Activated naive CD4-positive, alpha-beta T cell treated with Interleukin-2 at 50 U/mL for 16 hours (primary cell): ENCODE measurements around the gene TAX1BP3.
A peak's percentile ranks its signal among the peaks of the same experiment; 100 is the strongest.

ENCODE experiments used
- DNase-seq: peaks from one replicate; pipeline ENCODE4 v3.0.0-alpha.2; 2020

Gene TAX1BP3

DNA sequence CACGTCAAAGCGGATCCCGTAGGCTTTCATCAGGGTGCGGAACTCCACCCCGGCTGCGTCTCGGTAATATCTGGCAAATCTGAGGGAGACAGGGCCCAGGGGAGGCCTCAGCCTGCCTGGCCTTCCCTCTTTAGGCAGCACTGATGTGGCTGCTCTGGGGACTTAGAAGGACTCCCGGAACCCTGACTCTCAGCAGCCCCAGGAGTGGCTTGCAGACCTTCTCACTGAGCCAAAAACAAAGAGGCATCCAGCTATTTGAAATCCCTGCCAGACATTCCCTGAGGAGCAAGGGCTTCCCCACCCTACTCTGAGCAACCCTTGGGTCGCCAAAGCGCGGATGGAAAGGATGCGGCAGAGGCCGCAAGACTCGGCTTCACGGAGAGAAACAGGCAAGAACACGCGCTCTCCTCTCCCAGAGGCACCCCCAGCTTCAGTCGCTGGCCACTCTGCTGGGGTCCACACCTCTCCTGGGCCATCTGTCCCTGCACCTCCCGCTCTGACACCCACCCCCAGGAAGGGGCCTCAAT, 19.7 kb upstream of the TAX1BP3 start:
- DNase-seq: no peak

DNA sequence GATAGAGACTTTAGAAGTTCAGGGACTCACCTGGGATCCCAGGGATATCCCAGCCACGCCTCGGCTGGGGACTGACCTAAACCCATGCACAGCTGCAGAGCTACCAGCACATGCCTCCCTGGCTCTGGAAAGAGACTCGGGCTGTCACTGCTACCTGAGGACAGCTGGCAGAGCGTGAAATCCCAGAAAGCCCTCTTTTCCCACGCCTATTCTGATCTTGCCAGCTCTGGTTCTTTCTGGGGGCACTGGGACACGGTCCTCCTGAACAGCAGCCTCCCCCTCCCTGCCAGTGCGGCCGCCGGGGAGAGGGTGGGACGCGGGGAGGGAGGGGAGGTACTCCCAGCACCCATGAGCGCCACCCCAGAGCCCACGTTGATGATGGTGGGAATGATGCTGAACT, 16.8 kb upstream of the TAX1BP3 start:
- DNase-seq: no peak

DNA sequence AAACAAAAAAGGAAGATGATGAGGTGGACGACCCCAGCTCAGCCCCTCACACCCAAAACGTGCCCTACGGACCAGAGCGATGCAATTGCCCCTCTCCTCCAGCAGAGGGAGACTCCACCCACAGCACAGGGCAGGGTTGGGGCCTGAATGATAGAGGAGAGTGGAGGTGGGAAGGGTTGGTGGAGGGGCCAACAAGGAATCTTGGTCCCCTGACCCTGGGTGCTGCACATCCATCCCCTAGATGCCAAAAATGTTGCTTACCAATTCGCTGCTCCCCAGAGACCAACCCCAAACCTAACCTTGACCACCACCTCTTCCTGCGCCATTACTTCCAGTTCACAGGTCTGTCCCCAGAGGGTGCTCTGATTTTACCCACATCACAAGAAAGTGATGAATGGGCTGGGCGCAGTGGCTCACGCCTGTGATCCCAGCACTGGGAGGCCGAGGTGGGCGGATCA, 14.7 kb upstream of the TAX1BP3 start:
- peak; percentile 64 for DNase-seq

DNA sequence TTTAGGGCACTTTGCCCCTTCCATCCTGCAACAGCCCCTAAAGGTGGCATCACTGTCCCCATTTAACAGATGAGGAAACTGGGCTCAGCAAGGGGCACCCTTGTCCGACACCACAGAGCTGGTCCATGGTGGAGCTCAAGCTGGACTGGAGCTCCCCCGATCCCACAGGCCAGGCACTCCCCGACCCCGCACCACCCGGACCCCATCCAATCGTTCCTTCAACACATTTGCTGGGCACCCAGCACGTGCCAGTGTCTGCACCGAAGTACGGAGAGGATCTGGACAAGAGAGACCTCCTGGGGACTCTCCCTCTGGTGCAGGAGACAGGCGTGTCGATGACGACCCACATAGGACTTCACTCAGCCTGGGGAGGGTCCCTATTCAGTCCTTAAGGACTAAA, 13.7 kb upstream of the TAX1BP3 start:
- DNase-seq: no peak

DNA sequence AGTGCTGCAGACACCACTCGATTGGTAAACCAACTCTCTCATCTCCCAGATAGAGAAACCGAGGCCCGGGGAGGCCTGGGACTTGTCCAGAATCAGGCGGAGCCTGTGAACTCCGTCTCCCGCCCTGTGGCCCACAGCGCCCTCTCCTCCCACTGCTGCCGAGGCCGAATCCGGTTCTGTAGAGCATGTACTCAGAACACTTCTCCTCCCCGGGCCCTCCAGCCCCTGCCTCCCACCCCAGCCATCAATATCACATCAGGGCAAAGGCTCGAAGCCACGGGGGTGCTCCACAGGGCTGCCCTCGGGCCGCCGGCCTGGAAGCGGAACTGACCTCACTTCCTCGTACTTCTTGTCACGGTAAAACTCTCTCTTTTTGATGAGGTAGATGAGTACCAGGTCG, 13.2 kb upstream of the TAX1BP3 start:
- no peak for DNase-seq

DNA sequence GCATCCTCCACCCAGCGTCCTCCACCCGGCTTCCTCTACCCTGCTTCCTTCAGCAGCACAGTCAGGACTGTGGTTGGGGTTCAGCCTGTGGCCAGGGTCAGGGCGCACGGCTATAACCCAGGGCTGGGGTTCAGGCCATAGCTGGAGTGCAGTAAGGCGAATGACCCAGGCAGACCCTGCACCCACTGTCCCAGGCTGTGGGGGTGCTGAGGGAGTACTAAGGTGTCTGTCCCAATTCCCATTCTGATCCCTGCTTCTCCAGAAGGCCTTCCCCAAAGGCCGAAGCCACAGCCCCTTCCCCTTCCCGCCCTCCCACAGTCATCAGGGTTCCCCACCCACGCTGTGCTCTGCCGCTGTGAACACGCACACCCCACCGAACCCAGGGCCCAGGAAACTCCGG, 12.7 kb upstream of the TAX1BP3 start:
- DNase-seq: no peak

DNA sequence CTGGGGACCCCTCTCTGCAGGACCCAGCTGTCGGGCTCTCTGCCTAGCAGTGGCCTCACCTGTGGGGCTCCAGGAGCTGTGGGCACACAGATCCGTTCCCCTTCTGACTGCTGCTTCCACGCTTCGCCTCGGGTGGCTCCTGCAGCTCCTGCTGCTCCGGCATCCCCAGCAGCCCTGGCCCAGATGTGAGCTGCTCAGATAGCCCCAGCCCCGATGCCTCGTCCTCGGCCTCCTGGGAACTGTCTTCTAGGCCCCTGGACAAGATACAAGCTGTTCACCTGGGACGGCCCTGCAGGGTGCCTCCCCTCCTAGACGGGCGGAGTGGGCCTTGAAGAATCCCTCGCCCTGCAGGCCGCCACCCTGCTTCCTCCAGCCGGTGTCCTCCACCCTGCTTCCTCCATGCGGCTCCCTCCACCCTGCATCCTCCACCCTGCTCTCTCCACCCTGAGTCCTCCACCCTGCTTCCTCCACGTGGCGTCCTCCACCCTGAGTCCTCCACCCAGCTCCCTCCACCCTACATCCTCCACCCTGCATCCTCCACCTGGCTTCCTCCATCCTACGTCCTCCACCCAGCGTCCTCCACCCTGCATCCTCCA, 11.3 kb upstream of the TAX1BP3 start:
- DNase-seq: no peak

DNA sequence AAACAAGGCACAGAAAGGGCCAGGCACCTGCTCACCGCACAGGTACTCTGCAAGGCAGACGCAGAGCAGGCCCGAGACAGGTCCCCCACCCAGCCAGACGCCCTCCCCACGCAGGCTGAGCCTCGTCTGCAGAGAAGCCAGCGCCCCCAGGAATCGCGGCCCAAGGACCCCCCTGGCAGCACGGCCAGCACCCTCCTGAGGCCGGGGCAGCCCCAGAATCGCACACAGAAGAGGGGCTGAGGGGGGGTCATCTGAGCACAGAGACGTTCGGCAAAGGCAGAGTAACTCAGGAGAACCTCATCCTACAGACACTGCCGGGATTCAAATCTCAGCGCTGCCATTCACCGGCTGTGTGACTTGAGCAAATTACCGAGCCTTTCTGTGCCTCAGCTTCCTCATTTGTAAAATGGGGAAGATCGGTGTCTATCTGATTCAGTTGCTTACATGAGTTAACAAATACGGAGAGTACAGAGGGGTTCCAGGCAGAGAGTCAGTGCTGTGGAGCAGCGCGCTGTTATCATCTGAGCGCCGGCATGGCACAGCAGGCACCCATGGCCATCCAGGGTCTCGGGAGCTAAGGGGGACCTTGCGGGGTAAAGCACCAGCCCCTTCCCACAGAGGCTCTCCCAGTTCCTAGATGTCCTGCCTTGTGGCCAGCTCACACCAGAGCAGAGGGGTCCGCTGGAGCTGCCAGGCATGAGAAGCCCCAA, 10.6 kb upstream of the TAX1BP3 start:
- no peak for DNase-seq

DNA sequence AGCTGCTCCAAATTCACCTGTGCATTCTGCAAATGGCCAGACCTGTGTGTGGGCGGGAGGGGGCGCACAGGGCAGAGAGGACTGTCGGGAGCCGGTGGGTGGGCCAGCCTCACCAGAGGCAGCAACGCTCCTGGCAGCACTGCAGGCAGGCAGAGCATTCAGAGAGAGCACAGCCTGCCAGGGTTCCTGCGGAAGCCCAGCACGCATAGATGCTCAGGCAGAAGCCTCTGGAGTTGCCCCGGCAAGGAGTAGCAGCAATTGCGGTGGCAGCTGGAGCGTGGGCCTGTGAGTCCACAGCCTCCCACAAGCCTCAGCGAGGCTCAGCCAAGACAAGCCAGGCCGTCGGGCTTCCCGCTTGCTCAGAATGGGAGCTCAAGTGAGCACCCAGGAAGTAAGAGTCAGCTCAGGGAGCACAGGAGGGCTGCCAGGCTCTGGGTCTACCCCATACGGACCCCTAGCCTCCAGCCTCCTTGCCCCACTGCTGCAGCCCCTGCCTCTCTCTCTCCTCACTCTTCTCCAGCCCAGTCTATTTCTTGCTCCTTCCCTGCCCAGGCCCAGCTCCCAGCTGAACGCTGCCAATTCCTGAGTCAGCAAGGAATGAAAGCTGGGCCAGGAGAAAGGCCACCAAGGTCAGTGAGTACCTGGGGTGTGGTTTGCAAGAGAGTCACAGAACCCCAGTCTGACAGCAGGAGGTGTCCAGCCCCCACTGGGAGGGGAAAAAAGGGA, 9.9 kb upstream of the TAX1BP3 start:
- DNase-seq: no peak

DNA sequence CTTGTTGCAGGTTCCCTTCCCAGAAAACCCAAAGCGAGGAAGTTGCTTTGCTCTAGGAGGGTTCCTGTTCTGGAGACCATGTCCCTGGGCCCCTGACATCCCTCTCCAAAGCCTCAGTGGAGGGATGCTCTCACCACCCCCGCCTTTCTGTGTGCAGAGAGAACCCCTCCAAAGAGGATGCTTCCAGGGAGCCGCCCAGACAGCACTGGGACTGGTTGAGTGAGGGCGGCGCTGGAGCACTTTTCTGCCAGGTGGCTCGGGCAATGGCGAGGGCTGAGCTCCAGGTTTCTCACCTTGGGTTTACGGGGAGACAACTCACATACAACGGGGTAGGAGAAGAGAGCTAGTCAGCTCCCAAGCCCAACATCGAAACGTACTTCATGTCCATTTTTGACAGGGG, 7.5 kb upstream of the TAX1BP3 start:
- DNase-seq: no peak

DNA sequence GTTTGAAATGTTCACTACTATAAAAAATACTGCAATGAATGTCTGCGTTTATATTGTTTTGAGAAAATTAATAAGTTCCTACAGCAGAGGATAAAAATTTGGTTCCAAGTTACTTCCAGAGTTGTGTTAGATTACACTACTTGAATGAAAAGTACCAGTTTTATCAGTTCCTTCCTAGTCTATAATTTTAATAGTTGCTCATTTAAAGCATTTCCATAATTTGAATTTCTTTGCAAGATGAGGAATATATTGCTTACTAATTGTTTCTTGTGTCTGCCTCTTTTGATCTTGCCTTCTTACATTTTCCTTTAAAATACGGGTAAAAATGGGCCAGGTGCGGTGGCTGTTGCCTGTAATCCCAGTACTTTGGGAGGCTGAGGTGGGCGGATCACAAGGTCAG, 4.2 kb upstream of the TAX1BP3 start:
- DNase-seq: no peak

DNA sequence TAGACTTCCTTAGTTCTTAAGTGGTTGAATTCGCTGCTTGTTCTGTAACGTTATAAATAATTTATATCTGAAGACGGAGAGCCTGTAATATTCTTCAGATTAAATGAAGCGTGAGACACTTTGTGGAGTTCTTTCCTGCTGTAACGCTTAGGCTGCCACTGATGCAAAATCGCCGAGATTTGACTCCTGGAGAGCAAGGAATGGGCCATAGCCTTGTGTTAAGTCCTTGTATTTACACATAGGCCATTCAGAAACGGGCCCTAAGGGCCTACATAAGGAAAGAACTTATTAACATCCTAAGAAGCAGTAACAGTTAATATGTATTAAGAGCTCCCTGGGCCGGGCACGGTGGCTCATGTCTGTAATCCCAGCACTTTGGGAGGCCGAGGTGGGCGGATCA, 1.2 kb upstream of the TAX1BP3 start:
- DNase-seq: no peak

DNA sequence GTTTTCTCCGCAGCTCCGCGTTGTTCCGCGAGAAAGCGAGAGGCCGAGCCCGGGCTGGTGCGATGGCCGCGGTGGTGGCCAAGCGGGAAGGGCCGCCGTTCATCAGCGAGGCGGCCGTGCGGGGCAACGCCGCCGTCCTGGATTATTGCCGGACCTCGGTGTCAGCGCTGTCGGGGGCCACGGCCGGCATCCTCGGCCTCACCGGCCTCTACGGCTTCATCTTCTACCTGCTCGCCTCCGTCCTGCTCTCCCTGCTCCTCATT, 638 bp upstream of the TAX1BP3 start:
- DNase-seq: no peak

DNA sequence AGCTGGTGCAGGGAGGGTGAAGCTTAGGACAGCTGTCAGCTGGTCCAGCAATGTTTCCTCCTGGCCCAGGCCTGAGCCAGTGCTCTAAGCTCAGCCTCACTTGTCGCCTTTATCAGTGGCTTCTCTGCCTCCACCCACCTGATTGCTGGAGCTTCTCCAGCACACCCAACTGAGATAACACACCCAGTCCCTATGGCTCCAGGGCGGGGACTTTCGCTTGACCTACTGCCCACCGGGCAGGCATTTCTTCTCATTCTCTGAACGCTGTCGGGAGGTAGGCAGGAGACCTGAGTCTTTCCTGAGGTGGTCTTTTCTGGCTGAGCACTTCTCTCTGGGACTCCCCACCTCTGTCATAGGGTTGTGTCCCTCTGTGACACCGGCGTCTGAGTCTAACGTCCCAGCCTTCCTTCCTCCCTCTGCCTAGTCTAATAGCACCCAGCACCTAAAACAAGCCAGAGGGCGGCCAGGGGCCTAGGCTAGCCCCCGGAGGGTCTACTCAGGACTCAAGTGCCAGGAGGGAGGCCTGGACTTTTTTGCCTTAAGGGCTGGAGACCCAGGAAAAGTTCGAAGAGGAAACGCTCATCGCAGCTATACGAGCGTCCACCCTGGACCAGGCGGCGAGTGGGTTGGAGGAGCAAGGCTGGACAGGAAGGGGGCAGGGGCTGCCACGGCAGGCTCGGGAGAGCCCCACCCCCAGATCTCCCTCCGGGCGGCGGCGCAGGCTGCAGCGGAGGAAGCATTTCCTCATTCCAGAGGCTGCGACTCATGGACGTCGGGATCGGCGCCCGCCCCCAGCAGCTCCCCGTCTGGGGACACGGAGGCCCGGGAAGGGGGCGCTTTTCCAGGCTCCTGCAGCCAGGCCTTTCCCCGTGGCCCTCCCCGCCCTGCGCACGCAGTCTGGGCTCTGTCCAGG, 756 bp downstream of the TAX1BP3 start:
- peak; percentile 12 for DNase-seq

DNA sequence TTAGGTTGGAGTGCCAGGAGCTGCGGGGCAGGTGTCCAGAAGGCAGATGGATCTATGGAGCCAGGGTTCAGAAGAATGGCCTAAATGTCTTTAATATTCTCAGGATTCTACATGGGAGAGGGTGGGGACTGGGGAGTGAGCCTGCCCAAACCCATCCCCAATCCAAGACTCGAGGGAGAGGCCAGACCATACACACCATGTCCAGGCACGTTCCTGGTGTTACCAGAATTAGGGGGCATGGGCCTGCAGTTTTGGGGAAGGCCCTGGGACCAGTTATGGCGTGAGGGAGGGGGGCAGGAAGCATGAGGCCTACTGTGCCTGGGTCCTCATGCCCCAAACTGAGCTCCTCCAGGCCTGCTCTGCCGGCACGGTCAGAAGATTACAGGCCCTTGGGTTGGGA, 1.9 kb downstream of the TAX1BP3 start:
- DNase-seq: no peak

DNA sequence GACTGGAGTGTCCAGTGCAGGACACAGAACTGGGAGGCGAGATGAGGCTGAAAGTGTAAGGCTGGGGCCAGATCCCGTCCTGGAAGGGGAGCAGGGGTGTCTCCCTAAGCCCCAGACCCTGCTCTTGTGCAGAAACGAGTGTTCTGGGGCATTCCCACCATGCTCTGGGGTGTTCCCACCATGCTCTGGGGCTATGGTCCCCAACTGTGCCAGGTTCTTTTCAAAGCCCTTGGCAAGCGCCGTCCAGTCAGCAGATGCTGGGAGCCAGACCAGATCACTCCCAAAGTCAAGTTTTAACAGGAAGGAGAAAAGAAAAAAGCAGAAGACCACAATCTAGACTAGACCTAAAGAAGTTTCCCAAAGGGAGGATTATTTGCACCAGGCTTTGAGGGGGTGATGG, 2.5 kb downstream of the TAX1BP3 start:
- DNase-seq: no peak

DNA sequence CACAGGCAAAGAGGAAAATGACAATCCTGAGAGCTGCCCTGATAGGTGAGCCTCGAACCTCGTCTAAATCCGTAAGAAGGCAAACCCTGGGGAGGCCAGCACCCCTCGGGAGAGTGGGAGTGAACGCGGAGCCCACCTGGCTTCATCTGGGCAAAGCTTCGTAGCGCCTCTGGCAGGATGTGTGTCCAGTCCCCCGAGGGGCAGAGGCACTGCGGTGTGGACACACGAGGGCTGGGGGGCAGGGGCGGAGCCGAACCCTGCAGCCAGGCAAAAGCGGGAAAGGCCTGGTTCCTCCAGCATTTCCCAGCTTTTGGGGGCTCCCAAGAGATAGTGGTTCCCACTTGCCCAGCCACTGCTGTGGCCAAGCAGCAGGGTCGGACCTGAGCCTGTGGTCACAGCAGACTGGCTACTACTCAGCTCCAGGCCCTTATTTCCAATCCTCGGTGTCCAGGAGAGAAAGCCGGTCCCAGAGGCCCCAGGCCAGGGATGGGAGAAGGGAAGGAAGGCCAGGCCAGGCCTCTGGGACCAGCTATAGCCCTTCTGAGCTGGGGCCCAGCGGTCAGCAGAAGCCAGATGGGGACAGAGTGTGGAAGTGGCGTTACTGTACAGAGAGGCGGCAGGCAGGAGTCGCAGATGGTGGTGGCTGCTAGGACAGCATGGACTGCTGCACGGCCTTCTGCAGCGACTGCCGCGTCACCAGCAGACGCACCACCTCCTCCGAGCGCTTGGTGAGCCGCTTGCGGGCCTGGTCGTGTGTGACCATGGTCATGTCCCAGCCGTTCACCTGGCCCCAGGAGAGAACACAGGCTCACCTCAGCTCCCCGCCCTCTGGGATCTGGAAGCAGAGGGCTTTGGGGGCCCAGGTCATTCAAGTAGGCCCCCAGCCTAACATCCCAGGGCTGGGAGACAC, 5.0 kb downstream of the TAX1BP3 start:
- DNase-seq: no peak

DNA sequence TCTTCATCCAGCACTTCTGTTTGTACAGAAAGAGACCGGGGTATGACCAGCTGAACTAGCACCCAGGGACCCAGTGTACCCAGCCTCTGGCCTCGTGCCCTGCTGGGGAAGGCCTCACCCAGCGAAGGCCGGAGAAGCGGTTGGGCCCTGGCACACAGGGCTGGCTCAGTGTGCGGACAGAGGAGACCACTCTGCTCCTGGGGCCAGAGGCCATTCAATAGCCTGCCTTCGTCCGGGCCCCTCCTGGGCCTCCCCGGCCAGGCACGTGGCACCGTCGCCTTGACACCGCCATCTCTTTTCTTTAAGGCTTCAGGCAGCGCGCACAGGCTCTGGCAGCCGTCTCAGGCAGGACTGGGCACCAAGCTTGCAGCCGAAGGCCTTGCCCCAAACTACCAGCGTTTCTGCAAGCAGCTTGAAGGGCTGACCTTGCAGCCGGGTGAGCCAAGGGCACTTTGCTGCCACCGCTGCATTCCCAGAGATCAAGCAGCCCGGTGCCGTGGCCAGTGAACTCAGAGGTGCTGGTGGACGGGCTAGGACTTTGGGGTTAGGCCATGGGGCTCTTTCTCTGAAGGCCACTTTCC, 8.0 kb downstream of the TAX1BP3 start:
- DNase-seq: no peak

DNA sequence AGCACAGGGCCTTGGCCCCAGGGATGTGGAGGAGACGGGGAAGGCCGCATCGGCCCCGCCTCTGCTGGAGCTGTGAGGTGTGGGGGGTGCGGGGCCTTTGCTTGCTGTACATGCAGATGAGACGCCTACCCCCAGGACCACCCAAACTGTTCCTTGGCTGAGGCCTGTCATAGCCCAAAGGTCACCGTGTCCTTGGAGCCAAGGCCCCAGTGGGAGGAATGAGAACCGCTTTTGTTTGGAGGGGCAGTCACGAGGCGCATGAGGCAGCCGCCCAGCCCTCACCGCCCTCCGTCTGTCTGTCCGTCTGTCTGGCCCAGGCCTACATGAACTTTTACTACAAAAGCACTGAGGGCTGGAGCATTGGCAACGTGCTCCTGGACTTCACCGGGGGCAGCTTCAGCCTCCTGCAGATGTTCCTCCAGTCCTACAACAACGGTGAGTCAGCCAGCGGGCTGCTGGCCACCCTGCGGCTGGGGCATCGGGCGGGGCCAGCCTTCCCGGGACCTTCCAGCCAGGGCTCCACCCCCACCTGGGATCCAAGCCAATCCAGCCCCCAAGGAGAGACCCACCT, 8.8 kb downstream of the TAX1BP3 start:
- DNase-seq: no peak

DNA sequence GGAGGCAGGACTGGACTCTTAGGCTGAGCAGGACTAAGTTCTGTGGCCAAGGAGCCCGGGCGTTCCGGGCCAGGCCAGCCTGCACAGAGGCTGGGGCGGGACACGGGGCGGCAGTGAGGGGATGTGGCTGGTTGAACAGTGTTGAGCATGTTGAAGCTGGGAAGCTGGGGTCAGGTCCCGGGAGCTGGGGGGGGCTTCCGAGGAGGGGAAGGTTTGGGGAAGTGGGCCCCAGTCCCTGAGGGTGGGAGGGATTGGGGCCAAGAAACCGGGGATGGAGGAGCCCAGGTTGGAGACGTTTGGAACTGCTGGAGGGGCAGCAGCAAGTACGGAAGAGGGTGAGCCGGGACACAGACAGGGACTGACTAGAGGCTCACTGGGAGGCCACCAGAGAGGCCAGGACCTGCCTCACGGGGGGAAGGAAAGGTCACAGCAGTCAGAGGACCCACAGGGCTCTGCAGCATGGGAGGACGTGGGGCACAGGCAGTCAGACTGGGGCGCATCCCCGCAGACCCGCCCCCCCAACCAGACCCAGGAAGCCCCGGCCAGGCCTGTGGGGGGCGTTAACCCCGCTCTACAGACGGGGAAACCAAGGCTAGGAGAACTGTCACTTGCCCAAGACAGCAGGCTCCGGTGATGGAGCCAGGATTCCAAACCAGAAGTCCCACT, 9.5 kb downstream of the TAX1BP3 start:
- no peak for DNase-seq
